HG02610 (cell line): ENCODE data around the gene PIGB.
"Not testable (repeated sequence)": the region's sequence is repeated elsewhere in the genome, so short reads cannot be mapped to it uniquely, and the experiment has no call there.

Experiments
- ATAC-seq: cut with Tn5 transposase; IDR thresholded peaks from one replicate; pipeline ENCODE4 v1.9.1; 2021; ENCODE audit warnings: mild to moderate bottlenecking, moderate library complexity; ENCODE audit not compliant: unreplicated experiment

The PIGB gene

DNA sequence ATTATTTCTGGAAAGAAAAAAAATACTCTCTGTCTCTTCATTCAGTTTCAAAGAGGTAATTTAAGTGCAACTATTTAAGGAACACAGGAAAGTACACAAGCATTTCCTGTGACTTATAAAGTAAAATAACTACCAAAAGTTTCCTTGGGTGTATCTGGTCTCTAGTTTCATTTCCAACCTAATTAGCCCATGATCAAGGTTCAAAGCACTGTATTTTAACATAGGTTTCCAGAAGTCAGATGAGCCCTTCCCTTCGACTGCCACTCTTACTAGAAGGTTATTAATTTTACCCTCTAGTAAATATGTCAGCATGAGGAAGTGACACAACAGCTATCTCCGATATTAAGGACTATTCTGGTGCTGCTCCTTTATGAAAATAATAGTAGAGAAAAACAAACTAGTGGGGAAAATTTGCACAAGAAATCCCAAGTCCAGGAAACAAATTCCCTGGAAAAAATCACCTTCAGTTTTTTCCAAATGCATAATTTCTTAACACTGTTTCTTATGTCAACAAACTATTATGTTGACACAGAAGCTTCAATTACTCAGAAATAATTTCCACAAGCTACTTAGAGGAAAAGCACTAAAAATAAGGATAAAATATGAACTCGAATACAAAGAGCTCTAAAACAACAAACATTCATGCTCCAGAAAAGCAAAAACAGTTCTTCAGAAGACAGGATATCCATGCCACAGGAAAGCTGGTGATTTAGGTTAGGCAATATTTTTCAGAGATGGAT, 53.8 kb downstream of the PIGB start:
- peak; percentile 59 for ATAC-seq

DNA sequence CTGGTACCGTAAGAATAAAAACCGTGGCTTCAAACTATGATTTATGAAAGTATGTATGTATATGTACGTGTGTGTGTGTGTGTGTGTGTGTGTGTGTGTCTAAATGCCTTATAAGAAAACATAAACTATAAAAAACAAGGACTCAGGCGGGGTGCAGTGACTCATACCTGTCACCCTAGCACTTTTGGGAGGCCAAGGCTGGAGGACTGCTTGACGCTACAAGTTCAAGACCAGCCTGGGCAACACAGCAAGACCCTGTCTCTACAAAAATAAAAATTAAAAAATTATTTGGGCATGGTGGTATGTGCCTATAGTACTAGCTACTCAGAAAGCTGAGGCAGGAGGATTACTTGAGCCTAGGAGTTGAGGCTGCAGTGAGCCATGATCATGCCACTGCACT, 60.1 kb downstream of the PIGB start:
- no peak for ATAC-seq

DNA sequence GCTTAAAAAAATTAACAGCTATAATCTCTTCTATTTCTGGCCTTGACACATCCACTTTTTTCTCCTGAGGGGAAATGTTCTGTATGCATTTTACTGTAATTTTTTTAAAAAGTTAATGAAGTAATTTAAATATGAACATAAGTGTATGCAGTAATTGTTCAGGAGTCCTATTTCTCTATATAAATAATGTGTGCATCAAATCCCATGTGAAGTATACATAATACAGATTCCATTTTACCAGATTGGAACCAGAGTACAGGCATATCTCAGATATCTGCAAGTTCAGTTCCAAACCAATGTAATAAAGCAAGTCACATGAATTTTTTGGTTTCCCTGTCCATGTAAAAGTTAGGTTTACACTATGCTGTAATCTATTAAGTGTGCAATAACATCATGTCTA, 62.6 kb downstream of the PIGB start:
- no peak for ATAC-seq

DNA sequence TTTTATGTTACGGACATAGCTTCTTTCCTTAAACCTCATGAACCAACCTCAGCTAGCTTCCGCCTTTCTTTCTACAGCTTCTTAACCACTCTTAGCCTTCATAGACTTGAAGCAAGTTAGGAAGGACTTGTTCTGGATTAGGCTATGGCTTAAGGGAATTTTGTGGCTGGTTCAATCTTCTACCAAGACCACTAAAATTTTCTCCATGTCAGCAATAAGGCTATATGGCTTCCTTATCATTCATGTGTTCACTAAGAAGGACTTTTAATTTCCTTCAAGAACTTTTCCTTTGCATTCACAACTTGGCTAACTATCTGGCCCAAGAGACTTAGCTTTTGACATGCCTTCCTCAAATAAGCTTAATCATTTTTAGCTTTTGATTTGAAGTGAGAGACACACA, 64.7 kb downstream of the PIGB start:
- ATAC-seq: no peak

DNA sequence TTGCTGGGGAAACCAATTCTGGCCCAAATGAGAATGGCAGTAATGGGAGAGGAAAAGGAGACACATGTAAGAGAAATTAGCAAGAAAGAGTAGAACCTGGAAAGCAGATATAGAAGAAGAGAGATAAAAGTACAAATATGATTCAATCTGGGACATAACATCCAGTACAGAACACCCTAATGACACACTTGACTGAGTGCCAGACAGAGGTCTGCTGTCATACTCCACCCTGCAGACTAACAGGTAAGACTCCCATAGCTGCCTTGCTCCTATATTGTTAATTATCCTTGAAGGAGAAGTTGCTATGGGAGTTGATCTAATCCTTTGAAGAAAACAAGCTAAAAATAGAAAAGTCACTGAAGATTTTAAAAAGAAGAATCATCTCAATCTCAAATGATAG, 68.0 kb downstream of the PIGB start:
- ATAC-seq: no peak

DNA sequence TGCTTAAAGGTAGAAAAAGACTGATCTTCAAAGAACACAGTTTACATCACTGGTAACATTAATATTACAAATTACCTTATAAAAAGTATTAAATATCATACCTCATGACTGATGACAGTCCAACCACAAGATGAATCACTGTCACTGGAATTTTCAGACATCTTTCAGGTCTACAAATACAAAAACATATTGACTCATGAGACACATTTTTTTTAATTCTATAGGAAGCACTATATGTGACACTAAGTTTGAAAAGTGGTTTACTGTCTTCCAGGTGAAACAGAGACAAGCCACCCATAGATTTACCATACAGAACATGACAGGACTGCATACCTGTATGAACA, 70.2 kb downstream of the PIGB start:
- ATAC-seq: no peak

DNA sequence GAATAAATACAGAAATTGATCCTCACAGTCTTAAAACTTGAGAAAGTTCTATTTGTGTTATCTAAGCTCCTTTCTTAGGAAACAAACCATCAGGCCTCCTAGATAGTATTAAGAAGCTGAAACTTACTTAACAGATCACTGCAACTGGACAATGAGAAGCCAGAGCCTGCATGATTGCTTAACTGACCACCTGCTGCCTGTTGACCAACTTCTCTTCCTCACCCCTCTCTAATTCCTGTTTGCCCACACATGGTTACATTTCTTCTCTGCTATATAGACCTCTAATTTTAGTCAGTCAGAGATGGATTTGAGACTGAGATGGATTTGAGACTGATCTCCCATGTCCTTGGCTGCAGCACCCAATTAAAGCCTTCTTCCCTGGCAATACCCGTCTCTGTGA, 75.7 kb downstream of the PIGB start:
- no peak for ATAC-seq

DNA sequence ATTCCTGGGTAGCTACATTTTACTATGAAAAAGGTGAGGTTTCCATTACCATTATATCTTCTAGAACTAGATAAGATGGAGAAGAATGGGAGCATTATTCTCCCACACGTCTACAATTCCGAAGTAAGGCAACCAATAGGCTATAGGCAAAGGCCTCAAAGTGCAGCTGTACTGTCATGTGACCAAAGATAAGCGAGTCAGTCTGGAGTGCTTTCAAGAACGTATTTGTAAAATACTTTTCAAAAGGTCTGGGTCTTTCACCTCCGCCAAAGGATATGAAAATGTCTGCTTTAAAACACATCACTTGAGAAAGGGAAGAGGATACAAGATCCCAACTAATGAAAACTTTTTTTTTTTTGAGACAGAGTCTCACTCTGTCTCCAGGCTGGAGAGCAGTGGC, 79.2 kb downstream of the PIGB start:
- no peak for ATAC-seq

DNA sequence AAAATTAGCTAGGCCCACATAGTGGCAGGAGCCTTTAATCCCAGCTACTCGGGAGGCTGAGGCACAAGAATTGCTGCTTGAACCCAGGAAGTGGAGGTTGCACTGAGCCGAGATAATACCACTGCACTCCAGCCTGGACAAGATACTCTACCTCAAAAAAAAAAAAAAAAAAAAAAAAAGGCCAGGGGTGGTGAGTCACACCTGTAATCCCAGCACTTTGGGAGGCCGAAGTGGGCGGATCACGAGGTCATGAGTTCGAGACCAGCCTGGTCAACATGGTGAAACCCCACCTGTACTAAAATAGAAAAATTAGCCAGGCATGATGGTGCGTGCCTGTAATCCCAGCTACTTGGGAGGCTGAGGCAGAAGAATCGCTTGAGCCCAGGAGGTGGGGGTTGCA, 81.0 kb downstream of the PIGB start:
- ATAC-seq: not testable (repeated sequence)

DNA sequence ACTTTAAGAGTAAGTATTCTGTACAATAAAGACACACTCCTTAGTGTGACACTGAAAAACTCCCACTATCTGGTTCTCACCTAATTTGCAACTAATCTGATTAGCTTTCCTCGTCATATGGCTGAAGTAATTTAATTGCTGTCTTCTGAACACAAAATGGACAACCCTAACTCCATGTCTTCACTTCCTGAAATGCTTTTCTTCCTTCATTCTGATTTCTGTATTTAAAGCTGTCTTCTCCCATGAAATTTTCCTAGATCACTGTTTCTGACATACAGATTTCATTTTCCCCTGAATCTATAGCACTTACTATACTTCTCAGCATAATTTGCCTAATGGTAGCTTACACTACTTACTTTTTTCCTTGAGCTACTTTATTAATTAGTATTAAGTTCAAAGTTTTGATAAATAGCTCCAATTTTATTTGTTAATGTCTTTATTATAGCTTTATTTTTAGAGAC, 82.8 kb downstream of the PIGB start:
- ATAC-seq: no peak

DNA sequence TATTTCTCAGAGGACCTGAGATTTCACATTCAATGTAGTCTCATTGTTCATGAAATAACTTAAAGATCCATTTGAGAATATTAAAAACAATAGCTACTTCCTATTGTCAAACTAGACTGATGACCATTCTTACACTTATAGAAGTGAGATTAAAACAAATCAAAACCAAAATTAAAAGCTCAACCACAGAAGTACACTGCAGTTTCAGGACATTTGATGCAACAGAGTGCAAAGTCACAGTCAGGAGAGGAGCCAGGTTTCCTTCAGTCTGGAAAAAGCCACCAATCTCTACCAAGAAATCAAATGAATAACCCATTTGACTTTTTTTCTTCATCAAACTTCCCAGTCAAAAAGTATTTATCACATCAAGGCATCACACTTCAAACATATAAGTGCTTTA, 83.7 kb downstream of the PIGB start:
- no peak for ATAC-seq

DNA sequence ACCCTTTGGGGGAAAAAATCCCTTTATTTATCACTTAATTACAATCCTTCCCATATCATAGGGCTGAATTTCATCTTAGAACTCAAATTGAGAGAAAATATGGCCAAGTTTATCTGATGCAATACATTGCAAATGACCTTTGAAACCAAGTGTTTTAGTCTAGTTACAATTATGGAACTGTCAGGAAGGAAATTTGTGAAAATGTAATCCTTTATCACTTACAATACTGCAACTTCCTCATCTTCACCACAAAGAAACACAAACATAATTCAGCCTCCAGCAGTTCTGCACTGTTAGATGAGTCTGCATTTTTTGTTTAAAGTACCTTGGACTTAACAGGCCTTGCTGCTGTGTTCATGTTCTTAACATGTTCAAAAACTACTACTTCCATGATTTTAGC, 84.5 kb downstream of the PIGB start:
- ATAC-seq: no peak
